ENCODE data around the gene CDHR1.

Gene CDHR1

GRCh38 chr10:84201244-84201606, 6.9 kb downstream of the CDHR1 start:
- H3K27me3 ChIP-seq (ENCODE audit: insufficient read depth, low read length): peaks cover 17% of the 10 kb centered on the region
- H3K4me1 ChIP-seq (ENCODE audit: insufficient read depth, low read length): no peaks in the 10 kb centered on the region
- no peaks in the 10 kb centered on the region for H3K36me3 ChIP-seq (ENCODE audit: insufficient read depth, low read length)
- H3K27ac ChIP-seq (ENCODE audit: low read depth, low read length): no peak overlapping the region
- H3K9me3 ChIP-seq (ENCODE audit: insufficient read depth, low read depth, low read length): no peaks in the 10 kb centered on the region
- H3K4me3 ChIP-seq (ENCODE audit: low read length): no peak overlapping the region
- 60% methylated on average over 6 of the region's 6 CpGs for WGBS
- no peak overlapping the region for H3K9ac ChIP-seq (ENCODE audit: low read depth, low read length)

- Histone ChIP-seq H3K4me3 (ENCODE audit: low read length) (no peak overlapping the region), H3K27ac (ENCODE audit: low read depth, low read length) (no peak overlapping the region), H3K9ac (ENCODE audit: low read depth, low read length) (no peak overlapping the region), H3K27me3 (ENCODE audit: insufficient read depth, low read length) (peaks cover 12% of the 10 kb centered on the region), H3K36me3 (ENCODE audit: insufficient read depth, low read length) (no peaks in the 10 kb centered on the region), H3K4me1 (ENCODE audit: insufficient read depth, low read length) (no peaks in the 10 kb centered on the region), H3K9me3 (ENCODE audit: insufficient read depth, low read depth, low read length) (no peaks in the 10 kb centered on the region)
- WGBS: 94% methylated on average over 11 of the region's 11 CpGs
These were observed 7.3 kb downstream of the CDHR1 start for GRCh38 chr10:84201682-84202081.

DNA sequence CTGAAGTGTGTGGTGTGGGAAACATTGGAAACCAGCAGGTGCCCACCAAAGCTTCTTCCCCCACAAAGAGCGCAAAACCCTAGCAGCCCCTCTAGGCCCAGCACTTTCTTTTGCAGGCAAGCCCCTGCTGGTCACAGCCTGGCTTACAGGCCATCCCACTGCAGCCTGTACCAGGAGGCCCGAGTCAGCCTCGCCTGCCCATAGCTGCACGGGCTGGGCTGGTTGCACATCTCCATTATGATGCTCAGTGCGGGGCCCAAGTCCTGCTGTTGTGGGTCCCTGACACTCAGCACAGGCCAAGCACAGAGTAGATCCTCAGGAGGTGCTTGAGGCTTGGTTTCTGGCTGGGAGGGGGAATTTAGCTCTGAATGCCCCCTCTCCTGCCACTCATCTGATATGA, 8.0 kb downstream of the CDHR1 start:
- Histone ChIP-seq H3K27me3 (ENCODE audit: insufficient read depth, low read length) (peaks cover 6% of the 10 kb centered on the region; the same call in 1 of the 2 replicates), H3K9me3 (ENCODE audit: insufficient read depth, low read depth, low read length) (no peaks in the 10 kb centered on the region), H3K27ac (ENCODE audit: low read depth, low read length) (no peak overlapping the region), H3K36me3 (ENCODE audit: insufficient read depth, low read length) (no peaks in the 10 kb centered on the region), H3K4me1 (ENCODE audit: insufficient read depth, low read length) (no peaks in the 10 kb centered on the region), H3K4me3 (ENCODE audit: low read length) (no peak overlapping the region), H3K9ac (ENCODE audit: low read depth, low read length) (no peak overlapping the region)
- 83% methylated on average over 5 of the region's 5 CpGs for WGBS

DNA sequence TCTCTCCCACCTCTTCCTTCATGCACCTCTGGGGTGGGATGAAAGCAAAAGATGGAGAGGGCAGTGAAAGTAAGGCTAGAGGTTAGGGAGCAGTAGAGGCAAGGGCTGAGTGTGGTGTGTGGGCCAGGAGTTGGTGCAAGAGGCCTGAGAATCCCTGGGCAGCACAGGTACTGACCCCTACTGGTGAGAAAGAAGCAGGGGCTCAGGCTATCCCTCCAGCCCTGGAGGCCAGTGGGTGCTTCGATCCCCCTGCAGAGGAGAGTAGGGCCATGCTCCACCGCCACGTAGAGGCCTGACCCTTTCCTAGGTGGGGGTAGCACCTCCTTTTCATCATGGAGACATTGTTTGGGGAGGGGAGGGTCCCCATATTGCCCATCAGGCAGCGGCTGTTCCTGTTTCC, 9.8 kb downstream of the CDHR1 start:
- no peaks in the 10 kb centered on the region for H3K27me3 ChIP-seq (ENCODE audit: insufficient read depth, low read length)
- no peaks in the 10 kb centered on the region for H3K4me1 ChIP-seq (ENCODE audit: insufficient read depth, low read length)
- H3K9me3 ChIP-seq (ENCODE audit: insufficient read depth, low read depth, low read length): no peaks in the 10 kb centered on the region
- no peaks in the 10 kb centered on the region for H3K36me3 ChIP-seq (ENCODE audit: insufficient read depth, low read length)
- WGBS: 84% methylated on average over 4 of the region's 4 CpGs
- no peak overlapping the region for H3K9ac ChIP-seq (ENCODE audit: low read depth, low read length)
- no peak overlapping the region for H3K27ac ChIP-seq (ENCODE audit: low read depth, low read length)
- H3K4me3 ChIP-seq (ENCODE audit: low read length): no peak overlapping the region

- H3K27me3 ChIP-seq (ENCODE audit: insufficient read depth, low read length): no peaks in the 10 kb centered on the region
- WGBS: 94% methylated on average over 4 of the region's 4 CpGs
- H3K9me3 ChIP-seq (ENCODE audit: insufficient read depth, low read depth, low read length): no peaks in the 10 kb centered on the region
- H3K27ac ChIP-seq (ENCODE audit: low read depth, low read length): no peak overlapping the region
- H3K9ac ChIP-seq (ENCODE audit: low read depth, low read length): no peak overlapping the region
- H3K4me3 ChIP-seq (ENCODE audit: low read length): no peak overlapping the region
- H3K4me1 ChIP-seq (ENCODE audit: insufficient read depth, low read length): no peaks in the 10 kb centered on the region
- H3K36me3 ChIP-seq (ENCODE audit: insufficient read depth, low read length): no peaks in the 10 kb centered on the region
These were observed 10.3 kb downstream of the CDHR1 start for GRCh38 chr10:84204610-84205009.

DNA sequence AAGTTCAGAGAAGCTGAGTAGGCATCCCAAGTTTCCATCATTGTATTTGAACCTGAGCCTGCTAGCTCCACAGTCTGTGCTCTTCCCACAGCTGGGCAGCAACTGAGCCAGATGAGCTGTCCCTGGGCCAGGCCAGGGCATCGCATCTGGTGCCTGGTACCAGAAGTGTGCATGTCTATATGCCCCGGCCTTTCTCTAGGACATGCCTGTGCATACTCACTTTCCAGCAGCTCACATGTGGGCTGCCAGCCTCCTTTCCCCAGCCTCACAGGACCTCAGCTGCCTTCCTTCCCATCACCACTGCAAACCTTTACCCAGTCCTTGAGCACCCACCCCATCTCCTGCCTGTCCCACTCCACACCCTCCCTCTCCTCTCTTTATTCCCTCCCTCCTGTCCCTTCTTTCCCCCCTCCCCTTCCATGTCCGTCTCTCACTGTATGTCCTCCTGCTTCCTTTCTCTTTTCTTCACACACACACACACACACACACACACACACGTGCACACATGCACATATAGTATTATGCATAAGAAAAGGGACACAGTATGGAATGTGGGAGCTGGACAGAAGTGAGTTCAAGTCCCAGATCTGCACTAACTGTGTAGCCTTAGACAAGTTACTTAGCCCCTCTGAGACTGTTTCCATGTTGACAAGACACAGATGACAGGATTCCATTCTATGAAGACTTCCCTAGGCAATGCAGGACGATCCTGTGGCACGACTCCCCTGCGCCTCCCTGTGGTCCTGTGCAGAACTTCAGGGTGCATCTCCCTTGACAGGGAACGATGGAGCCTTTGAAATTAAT, 10.9 kb downstream of the CDHR1 start:
- Histone ChIP-seq H3K4me3 (ENCODE audit: low read length) (no peak overlapping the region), H3K9ac (ENCODE audit: low read depth, low read length) (no peak overlapping the region), H3K4me1 (ENCODE audit: insufficient read depth, low read length) (no peaks in the 10 kb centered on the region), H3K36me3 (ENCODE audit: insufficient read depth, low read length) (no peaks in the 10 kb centered on the region), H3K9me3 (ENCODE audit: insufficient read depth, low read depth, low read length) (no peaks in the 10 kb centered on the region), H3K27ac (ENCODE audit: low read depth, low read length) (no peak overlapping the region), H3K27me3 (ENCODE audit: insufficient read depth, low read length) (no peaks in the 10 kb centered on the region)
- 37% methylated on average over 7 of the region's 8 CpGs for WGBS

DNA sequence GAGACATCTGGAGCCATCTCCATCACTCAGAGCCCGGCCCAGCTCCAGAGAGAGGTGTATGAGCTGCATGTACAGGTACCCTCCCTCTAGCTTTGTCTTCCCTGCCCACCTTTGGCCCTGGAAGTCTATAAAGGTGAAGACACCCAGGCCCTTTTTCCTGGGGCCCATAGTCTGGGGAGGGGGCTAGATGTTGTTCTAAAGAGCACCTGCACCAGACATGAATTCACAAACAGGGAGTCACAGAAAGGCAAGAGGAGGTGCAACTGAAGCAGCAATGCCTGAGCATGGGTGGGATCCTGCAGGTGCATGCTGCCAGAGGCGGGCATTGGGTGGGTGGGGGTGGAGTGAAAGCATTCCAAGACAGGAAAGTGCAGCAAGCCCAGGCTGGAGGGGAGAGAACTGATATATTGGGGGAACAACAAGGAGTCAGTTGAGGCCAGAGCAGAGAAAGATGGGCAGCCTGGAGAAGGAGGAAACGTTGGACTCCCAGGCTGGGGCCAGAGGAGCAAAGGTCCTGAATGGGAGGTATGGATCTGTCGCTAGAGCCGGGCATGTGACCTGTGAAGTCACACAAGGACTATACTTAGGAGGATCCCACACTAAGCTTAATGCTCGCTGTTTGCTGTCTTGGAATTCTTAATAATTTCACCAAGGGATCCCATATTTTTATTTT, 11.7 kb downstream of the CDHR1 start:
- Histone ChIP-seq H3K36me3 (ENCODE audit: insufficient read depth, low read length) (no peaks in the 10 kb centered on the region), H3K4me3 (ENCODE audit: low read length) (no peak overlapping the region), H3K9me3 (ENCODE audit: insufficient read depth, low read depth, low read length) (no peaks in the 10 kb centered on the region), H3K4me1 (ENCODE audit: insufficient read depth, low read length) (no peaks in the 10 kb centered on the region), H3K27me3 (ENCODE audit: insufficient read depth, low read length) (no peaks in the 10 kb centered on the region), H3K27ac (ENCODE audit: low read depth, low read length) (no peak overlapping the region), H3K9ac (ENCODE audit: low read depth, low read length) (no peak overlapping the region)
- 69% methylated on average over 6 of the region's 6 CpGs for WGBS

DNA sequence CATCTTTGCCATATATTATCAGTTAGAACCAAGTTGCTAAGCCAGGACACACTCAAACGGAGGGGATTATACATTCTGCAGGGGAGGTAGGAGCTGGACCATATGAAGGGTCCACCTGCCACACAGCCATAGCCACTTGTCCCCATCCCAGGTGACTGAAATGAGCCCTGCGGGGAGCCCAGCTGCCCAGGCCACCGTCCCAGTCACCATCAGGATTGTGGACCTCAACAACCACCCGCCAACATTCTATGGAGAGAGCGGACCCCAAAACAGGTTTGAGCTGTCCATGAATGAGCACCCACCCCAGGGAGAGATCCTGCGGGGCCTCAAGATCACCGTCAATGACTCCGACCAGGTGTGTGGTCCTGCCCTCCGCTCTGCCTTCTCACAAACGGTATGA, 13.7 kb downstream of the CDHR1 start:
- Histone ChIP-seq H3K36me3 (ENCODE audit: insufficient read depth, low read length) (no peaks in the 10 kb centered on the region), H3K27ac (ENCODE audit: low read depth, low read length) (no peak overlapping the region), H3K4me3 (ENCODE audit: low read length) (no peak overlapping the region), H3K9ac (ENCODE audit: low read depth, low read length) (no peak overlapping the region), H3K27me3 (ENCODE audit: insufficient read depth, low read length) (no peaks in the 10 kb centered on the region), H3K9me3 (ENCODE audit: insufficient read depth, low read depth, low read length) (no peaks in the 10 kb centered on the region), H3K4me1 (ENCODE audit: insufficient read depth, low read length) (no peaks in the 10 kb centered on the region)
- WGBS: 90% methylated on average over 10 of the region's 10 CpGs

GRCh38 chr10:84211566-84211965, 17.2 kb downstream of the CDHR1 start:
- Histone ChIP-seq H3K4me3 (ENCODE audit: low read length) (no peak overlapping the region), H3K4me1 (ENCODE audit: insufficient read depth, low read length) (no peaks in the 10 kb centered on the region), H3K9ac (ENCODE audit: low read depth, low read length) (no peak overlapping the region), H3K9me3 (ENCODE audit: insufficient read depth, low read depth, low read length) (no peaks in the 10 kb centered on the region), H3K27me3 (ENCODE audit: insufficient read depth, low read length) (no peaks in the 10 kb centered on the region), H3K36me3 (ENCODE audit: insufficient read depth, low read length) (no peaks in the 10 kb centered on the region), H3K27ac (ENCODE audit: low read depth, low read length) (no peak overlapping the region)
- 89% methylated on average over 2 of the region's 2 CpGs for WGBS

DNA sequence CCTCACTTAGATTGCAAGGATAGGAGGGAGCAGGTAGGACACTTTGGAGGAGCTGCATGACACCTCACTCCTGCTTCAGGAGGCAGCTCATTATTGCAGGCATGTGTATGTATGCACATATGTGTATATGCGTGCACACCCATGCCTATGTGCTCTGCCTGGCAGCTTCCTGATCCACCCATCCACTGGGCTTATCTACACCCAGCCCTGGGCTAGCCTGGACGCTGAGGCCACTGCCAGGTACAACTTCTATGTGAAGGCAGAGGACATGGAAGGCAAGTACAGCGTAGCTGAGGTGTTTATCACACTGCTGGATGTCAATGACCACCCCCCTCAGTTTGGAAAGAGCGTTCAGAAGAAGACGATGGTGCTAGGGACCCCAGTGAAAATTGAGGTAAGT, 17.7 kb downstream of the CDHR1 start:
- Histone ChIP-seq H3K4me3 (ENCODE audit: low read length) (no peak overlapping the region), H3K27me3 (ENCODE audit: insufficient read depth, low read length) (no peaks in the 10 kb centered on the region), H3K9ac (ENCODE audit: low read depth, low read length) (no peak overlapping the region), H3K27ac (ENCODE audit: low read depth, low read length) (no peak overlapping the region), H3K9me3 (ENCODE audit: insufficient read depth, low read depth, low read length) (no peaks in the 10 kb centered on the region), H3K4me1 (ENCODE audit: insufficient read depth, low read length) (no peaks in the 10 kb centered on the region), H3K36me3 (ENCODE audit: insufficient read depth, low read length) (no peaks in the 10 kb centered on the region)
- whole genome bisulfite sequencing: 85% methylated on average over 5 of the region's 5 CpGs

GRCh38 chr10:84213076-84213475, 18.7 kb downstream of the CDHR1 start:
- Histone ChIP-seq H3K4me1 (ENCODE audit: insufficient read depth, low read length) (no peaks in the 10 kb centered on the region), H3K36me3 (ENCODE audit: insufficient read depth, low read length) (no peaks in the 10 kb centered on the region), H3K27me3 (ENCODE audit: insufficient read depth, low read length) (no peaks in the 10 kb centered on the region), H3K9me3 (ENCODE audit: insufficient read depth, low read depth, low read length) (no peaks in the 10 kb centered on the region), H3K4me3 (ENCODE audit: low read length) (no peak overlapping the region), H3K27ac (ENCODE audit: low read depth, low read length) (no peak overlapping the region), H3K9ac (ENCODE audit: low read depth, low read length) (no peak overlapping the region)
- WGBS: 94% methylated on average over 11 of the region's 11 CpGs

Measured in HUES64 (cell line).